Caki2 (cell line): Measurements from ENCODE around the gene NDUFC2. TPM values are rescaled to one million over a fixed set of nuclear protein-coding genes. Genes with fewer than 3 reads are reported as not detected.
A peak's percentile ranks its signal among the peaks of the same experiment; 100 is the strongest.
"Not testable (repeated sequence)": the region's sequence is repeated elsewhere in the genome, so short reads cannot be mapped to it uniquely, and the experiment has no call there.

ENCODE experiments used
- DNase-seq: peaks from one replicate; pipeline ENCODE4 v3.0.0-alpha.2; 2015; ENCODE audit warnings: low read depth
- in situ Hi-C: cut with HindIII; loops from 2 replicates; pipeline ENCODE4 v1.10.0; 2016; ENCODE audit warnings: low sequenced_read_pairs, low pct_unique_long_range_greater_than_20kb, mixed read lengths
- total RNA-seq: library from RNA; depleted of rRNA; stranded (reverse); fragments of >200 nt; shearing (Covaris generic); gene quantifications from 2 replicates; pipeline ENCODE4 v1.2.3, GENCODE V29; 2014; ENCODE audit warnings: low replicate concordance

Gene NDUFC2
- total RNA-seq, 1 experiment from 2014 or later = 148 TPM

- in situ Hi-C loops = no loop called here
- DNase-seq = no peak
These were observed 18.4 kb downstream of the NDUFC2 start for GRCh38 chr11:78061088-78061920.

GRCh38 chr11:78060533-78060932, 19.1 kb downstream of the NDUFC2 start:
- no peak for DNase-seq
- in situ Hi-C loops = no loop called here

DNA sequence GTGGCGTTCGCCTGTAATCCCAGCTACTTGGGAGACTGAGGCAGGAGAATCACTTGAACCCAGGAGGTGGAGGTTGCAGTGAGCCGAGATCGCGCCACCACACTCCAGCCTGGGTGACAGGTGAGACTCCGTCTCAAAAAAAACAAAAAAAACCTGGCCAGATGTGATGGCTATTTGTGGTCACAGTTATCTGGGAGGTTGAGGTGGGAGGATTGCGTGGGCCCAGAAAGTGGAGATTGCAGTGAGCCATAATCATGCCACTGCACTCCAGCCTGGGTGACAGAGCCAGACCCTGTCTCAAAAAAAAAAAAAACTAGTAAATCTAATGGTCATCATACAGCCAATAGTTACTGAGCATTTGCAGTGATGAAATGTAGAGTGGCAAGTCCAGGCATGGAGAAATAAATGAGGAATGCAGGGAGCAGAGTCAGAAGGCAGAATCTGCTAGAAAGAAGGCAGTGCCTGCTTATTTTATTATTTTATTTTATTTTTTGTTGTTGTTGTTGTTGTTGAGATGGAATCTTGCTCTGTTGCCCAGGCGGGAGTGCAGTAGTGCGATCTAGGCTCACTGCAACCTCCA, 19.8 kb downstream of the NDUFC2 start:
- in situ Hi-C loops, DNase-seq: not testable (repeated sequence)

DNA sequence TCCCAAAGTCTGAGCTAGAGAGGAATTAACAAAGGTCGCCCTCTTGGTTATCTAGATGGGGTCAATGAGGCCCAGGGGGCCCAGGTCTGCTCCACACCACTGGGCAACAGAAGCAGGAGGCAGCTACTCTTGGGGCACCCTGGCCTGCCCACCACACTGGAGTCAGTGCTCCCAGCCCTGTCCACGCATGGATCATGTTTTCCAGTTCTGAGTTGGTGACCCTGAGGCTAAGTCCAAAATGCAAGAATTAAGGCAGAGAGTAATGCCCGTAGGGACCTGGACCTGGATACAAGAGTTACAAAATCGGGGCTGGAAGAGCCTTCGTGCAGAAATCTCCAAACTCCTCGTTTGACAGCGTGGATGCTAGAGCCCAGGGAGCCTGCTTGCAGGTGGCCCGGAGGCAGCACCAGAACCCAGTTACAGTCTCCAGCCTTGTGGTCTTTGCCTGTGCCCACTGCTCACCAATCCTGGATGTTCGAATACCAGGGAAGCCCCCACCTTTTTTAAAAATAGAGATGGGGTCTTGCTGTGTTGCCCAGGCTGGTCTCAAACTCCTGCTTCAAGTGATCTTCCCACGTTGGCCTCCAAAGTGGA, 22.1 kb downstream of the NDUFC2 start:
- in situ Hi-C loops = no loop called here
- no peak for DNase-seq

DNA sequence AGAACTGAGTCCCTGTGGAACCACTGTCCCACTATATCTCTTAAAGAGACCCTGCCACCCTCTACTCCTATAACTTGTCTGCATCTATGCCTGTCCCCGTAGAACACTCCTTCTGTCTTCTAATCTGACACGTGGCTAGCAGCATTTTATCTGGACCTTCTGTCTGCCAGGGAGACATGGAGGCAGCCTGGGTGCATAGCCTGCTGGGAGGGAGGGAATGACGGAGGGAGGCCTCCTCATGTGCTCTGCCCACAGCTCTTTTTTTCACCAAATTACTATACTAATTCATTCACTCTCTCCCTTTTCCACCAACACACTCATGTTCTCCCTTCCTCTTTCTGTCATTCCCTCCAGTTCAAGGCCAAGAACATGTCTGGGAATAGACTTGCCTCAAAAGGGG, 23.6 kb downstream of the NDUFC2 start:
- in situ Hi-C loops = no loop called here
- no peak for DNase-seq

- in situ Hi-C loops = no loop called here
- no peak for DNase-seq
These were observed 24.7 kb downstream of the NDUFC2 start for GRCh38 chr11:78054971-78055370.

DNA sequence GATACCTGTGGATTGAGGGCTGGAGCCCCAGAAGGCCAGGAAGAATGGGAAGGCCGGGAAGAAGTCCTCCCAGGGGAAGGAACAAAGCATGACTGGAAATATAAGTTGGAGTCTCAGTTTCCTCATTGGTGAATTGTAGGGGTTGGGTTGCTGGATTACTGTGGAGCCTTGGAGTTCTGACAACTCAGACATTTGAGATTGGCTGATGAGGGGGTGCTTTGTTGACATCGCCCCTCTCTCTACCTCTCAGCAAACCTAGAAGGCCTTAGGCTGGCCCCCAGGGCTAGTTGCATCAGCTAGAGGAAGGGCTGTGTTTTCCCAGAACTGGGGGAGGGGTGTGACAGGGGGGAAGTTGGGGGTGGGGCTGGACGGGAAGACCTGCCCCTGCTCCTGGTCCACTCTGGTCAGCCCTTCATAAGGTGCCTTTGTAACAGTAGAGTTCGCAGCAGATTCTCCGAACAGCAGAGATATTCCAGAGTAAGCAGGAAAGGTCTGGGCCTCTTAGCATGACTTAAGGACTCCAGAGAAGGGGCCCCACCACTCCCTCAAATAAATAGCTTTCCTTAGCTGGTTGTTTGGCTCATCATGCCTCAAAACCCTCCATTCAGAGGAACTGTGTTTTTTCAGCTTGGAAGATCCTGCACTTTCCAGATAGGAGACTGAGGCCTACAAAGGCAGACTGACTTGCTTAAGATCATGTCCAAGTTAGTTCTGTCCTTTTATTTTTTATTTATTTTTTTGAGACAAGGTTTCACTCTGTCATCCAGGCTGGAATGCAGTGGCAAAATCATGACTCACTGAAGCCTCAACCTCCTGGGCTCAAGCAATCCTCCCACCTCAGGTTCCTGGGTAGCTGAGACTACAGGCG, 28.5 kb downstream of the NDUFC2 start:
- peak; percentile 26 for DNase-seq

GRCh38 chr11:78049348-78049747, 30.3 kb downstream of the NDUFC2 start:
- in situ Hi-C loops = no loop called here

More for the DNA sequence above, 28.5 kb downstream of the NDUFC2 start:
- in situ Hi-C loops = no loop called here

DNA sequence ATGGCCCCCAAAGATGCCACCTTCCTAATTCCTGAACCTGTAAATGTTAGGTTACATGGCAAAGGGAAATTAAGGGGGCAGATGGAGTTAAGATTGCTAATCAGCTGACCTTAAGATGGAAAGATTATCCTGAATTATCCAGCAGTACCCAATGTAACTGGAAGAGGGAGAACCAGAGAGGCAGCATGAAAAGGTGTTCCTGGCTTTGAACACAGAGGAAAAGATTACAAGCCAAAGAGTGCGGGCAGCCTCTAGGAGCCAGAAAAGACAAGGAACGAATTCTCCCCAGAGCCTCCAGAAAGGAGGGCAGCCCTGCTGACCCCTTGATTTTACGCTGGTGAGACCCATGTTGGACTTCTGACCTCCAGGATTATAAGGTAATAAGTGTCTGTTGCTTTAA, 31.1 kb downstream of the NDUFC2 start:
- in situ Hi-C loops = no loop called here

More at GRCh38 chr11:78049348-78049747, 30.3 kb downstream of the NDUFC2 start:
- DNase-seq = no peak

GRCh38 chr11:78046486-78046854, 33.2 kb downstream of the NDUFC2 start:
- in situ Hi-C loops = no loop called here
- DNase-seq = no peak

More for the DNA sequence above, 31.1 kb downstream of the NDUFC2 start:
- no peak for DNase-seq

DNA sequence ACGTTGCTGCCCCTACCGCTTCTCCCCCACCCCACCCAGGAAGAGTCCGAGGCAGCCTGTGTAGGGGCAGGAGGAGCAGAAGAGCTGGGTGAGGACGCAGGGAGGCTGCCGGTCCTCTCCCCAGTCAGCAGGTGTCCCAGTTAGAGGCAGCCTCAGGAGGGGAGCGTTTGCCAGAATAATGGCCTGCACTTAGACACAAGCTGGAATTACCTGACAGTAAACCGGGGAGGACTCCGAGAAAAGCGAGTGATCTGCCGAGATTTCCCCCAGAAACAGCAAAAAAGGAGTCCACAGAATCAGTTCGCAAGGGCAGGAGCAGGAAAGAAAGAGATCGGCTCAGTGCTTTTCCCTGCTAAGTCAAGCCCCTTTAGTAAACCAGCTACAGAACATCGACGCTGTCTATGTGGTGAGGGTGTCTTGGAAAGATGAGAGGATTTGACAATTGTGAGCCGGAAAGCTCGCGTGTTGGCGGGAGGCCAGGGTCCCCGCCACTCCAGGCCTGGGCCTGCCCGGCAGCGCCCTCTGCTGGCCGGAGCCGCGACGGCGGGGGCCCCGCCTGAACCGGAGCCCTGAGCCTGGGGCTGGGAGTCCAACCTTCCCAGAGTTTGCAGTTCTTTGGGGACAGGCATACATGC, 33.7 kb downstream of the NDUFC2 start:
- in situ Hi-C loops = no loop called here
- DNase-seq = peak; percentile 44

DNA sequence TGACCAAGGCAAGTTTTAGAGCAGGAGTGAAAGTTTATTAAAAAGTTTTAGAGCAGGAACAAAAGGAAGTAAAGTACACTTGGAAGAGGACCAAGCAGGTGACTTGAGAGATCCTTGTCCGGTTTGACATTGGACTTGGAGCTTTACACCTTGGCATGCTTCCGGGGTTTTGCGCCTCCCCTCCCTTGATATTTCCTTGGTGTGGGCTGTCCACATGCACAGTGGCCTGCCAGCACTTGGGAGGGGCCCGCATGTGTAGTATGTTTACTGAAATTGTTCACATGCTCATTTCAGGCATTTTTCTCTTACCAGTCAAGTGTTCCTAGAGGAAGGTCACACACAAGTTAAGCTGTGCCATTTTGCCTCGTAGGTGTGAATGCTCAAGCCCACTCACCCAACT, 35.0 kb downstream of the NDUFC2 start:
- DNase-seq = no peak
- in situ Hi-C loops = no loop called here

- peak; percentile 32 for DNase-seq
- in situ Hi-C loops = no loop called here
These were observed 37.7 kb downstream of the NDUFC2 start for GRCh38 chr11:78041843-78042440.

- in situ Hi-C loops, DNase-seq: not testable (repeated sequence)
These were observed 38.3 kb downstream of the NDUFC2 start for GRCh38 chr11:78041380-78041719.

GRCh38 chr11:78040691-78041379, 38.8 kb downstream of the NDUFC2 start:
- in situ Hi-C loops = no loop called here
- peak; percentile 26 for DNase-seq

DNA sequence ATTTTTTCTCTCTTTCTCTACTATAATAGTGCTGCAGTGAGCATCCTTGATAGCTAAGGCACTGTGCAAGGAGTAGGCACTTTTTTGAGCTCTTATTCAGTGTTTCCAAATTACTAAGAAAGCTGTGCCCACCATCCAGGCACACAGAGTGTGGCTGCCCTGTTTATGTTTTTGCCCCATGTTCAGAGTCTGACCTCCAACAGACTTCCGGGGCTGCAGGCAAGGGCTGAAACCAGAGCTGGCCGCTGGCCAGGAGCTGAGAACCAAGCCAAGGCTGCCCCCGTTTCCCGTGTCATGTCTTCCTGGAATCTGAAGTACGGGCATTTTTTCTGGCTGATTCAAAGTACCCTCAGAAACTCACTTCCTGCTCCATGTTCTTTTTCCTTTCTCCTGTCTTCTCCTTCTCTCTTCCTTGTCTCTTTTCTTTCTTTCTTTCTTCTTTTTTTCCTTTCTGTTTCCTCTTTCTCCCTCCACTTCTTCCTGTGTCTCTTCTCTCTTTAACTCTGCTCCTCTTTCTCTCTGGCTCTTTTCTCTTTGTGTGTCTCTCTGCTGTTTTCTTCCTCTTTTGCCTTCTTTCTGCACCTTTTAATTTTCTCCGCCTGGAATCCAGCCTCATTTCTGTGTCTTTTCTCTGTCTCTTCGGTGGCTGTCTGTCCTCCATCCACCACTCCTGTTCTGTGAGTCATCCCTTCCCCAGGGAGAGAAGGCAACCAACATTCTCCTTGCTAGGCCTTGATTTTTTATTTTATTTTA, 39.6 kb downstream of the NDUFC2 start:
- DNase-seq = peak; percentile 41
- in situ Hi-C loops = no loop called here
